ENCODE results near the gene MSANTD1. TPM values are rescaled to one million over a fixed set of nuclear protein-coding genes. Genes with fewer than 3 reads are reported as not detected.

MSANTD1 gene
- total and polyA plus RNA-seq, 2 of the 8 experiments (the other 6 are each of a cell fraction or from before 2014, with no cell fraction given), result 0.23 to 0.45 TPM

DNA sequence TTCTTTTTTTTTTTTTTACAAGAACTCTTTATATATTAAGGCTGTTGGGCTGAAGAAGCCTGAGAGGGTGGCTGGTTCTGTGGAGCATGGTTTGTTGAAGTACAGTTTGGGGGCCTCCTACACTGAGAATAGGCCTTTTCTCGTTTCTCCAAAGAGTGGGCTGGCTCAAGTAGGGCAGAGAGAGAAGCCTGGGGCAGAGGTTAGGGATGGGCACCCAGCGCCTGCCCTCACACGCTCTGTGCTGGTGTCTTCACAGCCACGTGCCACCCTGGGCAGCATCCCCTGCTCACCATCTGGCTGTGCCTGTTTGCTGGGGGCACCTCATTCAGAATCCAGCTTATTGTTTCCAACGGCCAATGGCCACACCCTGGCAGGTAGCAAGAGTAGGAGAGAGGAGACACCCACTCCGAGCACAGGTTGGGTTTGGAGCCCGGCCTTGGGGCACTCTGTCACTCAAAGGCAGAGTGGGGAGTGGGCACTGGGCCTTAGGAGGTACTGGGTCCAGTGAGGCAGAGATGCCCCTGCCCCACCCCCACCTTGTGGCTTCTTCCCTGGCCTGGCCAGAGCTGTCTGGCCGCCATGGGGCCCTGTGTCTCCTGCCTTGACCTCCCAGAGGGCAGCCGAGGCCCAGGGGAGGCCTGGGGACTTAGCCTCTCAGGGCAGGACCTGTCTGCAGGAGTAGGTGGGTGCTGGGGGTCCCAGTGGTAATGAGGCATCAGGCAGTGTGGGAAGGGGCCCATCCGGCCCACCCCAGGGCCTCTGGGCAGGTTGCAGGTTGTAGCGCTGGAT lies 2.9 kb downstream of the MSANTD1 start (continued):
- TF ChIP-seq YY1 (IDR thresholded peaks at IDR 0.05; ENCODE audit: low read depth, low read length), result no peak
- no peak for TF ChIP-seq TBP (IDR thresholded peaks at IDR 0.05; ENCODE audit: low read depth, low read length)
- TF ChIP-seq, protein P1, sequence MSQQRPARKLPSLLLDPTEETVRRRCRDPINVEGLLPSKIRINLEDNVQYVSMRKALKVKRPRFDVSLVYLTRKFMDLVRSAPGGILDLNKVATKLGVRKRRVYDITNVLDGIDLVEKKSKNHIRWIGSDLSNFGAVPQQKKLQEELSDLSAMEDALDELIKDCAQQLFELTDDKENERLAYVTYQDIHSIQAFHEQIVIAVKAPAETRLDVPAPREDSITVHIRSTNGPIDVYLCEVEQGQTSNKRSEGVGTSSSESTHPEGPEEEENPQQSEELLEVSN (IDR thresholded peaks at IDR 0.05), result no peak
- no peak for TF ChIP-seq ASH2L (IDR thresholded peaks at IDR 0.05; ENCODE audit: low read length)
- no peak for TF ChIP-seq RNF2 (IDR thresholded peaks at IDR 0.05; ENCODE audit: borderline replicate concordance, low read depth, low read length, missing control alignments, poor library complexity, severe bottlenecking)
- TF ChIP-seq BRCA1 (IDR thresholded peaks at IDR 0.05; ENCODE audit: low read depth, low read length), result no peak
- TF ChIP-seq, protein P2, sequence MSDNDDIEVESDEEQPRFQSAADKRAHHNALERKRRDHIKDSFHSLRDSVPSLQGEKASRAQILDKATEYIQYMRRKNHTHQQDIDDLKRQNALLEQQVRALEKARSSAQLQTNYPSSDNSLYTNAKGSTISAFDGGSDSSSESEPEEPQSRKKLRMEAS (IDR thresholded peaks at IDR 0.05), result no peak

Measured in H1 (cell line).